HG02852 (cell line): ENCODE measurements around the gene HIP1R.

Experiments
- ATAC-seq: cut with Tn5 transposase; IDR thresholded peaks from one replicate; pipeline ENCODE4 v1.9.1; 2021; ENCODE audit warnings: mild to moderate bottlenecking, moderate library complexity; ENCODE audit not compliant: unreplicated experiment

HIP1R gene

DNA sequence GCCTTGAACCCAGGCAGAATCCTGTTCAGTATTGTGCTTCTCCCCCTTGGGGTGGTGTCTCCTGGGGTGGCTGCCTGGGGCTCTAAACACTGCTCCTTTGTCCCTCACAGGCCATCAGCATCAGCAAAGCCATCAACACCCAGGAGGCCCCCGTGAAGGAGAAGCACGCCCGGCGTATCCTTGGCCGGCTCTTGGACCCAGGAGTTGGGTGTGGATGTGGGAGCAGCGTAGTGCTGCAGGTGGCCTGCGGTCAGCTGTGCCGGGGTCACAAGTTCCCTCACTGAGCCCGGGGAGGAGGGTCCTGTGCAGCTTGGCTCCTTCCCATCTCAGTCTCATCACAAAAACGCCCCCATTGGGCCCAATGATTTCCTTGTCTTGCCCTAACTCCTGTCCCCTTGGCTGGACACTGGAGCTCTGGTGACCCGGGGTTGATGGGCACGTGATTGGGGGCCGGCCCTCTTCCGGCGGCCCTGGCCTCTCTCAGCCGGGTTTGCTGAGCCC is 12.7 kb downstream of the HIP1R start:
- no peak for ATAC-seq

DNA sequence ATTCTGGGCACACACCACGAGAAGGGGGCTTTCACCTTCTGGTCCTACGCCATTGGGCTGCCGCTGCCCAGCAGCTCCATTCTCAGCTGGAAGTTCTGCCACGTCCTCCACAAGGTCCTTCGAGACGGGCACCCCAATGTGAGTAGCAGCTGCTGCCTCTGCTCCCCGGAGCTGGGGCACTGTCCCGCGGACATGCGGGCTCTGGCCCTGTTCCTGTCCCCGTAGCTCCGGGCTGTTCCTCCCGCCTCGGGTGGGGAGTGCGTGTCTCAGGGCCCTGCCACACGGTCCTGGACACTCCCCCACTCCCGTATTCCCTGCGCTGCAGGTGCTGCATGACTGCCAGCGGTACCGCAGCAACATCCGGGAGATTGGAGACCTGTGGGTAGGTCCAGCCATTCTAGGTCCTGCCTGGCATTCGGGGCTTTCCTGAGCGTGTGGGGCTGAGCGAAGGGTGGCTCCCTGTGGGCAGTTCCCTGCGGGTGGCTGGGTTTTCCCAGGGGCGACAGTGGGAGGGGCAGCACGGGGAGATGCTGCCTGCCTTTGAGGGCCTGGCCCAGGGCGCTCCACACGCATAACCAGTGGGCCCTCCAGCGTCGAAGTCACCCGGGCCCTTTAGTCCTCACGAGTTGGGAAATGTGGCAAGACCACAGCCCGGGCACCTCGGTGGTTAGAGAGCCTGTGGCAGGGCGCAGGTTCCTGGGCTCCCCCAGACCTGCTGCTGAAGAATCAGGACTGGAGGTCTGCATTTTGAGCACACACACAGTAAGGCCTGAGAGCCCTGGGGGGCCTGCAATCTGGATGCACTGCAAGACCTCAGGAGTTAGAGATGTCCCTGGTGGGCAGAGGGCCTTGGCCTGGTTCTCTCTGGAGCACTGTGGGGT is 13.5 kb downstream of the HIP1R start:
- ATAC-seq: no peak

DNA sequence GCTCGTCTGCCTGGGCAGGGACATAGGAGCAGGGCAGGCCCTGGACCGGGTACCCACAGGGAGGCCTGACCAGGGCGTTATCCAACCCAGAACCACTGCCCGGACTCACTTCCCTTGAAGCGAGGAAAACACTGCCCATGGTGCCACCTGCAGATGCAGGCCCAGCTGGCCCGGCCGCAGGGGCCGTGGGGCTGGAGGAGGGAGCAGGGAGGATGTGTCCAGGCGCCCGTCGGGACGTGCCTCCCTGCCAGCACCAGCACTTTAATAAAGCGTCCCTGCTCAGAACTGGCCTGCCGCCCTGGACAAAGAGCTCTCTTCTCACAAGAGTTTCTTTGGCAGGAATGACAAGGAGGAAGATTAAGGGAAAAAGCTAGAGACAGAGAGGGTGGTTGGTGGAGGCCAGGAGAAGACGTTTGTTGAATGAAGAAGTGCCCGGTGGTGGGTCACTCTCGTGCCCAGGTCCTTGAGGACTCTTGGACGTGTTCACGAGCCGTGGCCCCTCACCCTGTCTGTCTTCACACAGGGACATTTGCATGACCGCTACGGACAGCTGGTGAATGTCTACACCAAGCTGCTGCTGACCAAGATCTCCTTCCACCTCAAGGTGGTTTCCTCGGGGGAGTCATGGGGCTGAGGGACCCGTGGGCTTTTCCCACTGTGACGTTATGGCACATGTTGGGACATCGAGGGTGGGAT is 14.2 kb downstream of the HIP1R start:
- no peak for ATAC-seq

DNA sequence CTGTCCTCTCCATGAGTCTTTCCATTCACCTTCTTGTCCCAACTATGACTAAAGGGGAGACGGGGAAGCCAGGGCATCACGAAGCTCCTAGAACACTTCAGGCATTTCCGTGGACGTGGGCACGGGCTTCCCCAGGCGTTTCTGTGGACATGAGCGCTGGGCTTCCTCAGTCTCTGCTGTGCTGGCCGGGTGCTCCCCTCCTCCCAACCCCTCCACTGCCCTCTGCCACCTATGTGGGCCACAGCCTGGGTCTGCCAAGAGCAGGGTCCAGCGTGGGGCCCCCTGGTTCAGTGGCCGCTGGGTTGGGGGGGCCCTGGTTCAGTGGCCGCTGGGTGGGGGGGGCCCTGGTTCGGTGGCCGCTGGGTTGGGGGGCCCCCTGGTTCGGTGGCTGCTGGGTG is 14.8 kb downstream of the HIP1R start:
- ATAC-seq: no peak

DNA sequence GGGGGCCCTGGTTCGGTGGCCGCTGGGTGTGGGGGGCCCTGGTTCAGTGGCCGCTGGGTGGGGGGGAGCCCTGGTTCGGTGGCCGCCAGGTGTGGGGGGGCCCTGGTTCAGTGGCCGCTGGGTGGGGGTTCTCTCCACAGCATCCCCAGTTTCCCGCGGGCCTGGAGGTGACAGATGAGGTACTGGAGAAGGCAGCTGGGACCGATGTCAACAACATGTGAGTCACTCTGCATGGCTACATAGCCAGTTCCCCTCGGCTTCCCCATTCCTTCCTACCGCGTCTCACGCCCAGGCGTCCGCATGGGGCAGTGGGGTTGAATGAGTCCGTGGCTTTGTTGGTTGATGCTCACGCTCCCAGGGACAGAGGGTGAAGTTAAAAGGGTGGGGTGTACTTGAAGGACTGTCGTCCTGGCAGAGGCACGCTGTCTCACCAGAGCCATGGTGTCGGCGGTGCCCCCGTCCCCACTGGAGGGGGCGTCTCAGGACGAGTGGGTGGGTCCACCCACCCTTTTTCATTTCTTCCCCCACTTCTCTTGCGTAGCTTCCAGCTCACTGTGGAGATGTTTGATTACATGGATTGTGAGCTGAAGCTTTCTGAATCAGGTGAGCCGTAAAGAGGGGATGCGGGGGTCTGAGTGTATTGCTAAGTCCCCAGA is 15.6 kb downstream of the HIP1R start:
- no peak for ATAC-seq

DNA sequence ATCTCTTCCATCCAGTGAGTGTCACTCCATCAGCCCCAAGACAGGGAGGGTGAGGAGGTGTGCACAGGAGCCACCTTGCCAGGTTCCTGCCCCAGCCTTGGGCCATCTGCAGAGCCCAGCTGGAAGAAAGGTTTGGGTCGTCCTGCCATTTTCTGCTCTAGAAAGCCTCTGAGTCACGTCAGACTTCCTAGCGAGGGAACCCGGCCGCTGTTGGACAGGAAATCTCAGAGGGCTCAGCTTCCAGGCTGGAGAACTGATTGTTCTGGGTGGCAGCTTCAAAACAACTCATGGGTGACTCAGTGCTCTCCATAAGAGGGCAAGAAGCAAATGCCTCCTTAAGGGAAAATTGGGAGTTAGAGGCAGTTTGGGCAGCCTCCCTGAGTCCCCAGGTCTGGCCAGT is 16.6 kb downstream of the HIP1R start:
- ATAC-seq: no peak

DNA sequence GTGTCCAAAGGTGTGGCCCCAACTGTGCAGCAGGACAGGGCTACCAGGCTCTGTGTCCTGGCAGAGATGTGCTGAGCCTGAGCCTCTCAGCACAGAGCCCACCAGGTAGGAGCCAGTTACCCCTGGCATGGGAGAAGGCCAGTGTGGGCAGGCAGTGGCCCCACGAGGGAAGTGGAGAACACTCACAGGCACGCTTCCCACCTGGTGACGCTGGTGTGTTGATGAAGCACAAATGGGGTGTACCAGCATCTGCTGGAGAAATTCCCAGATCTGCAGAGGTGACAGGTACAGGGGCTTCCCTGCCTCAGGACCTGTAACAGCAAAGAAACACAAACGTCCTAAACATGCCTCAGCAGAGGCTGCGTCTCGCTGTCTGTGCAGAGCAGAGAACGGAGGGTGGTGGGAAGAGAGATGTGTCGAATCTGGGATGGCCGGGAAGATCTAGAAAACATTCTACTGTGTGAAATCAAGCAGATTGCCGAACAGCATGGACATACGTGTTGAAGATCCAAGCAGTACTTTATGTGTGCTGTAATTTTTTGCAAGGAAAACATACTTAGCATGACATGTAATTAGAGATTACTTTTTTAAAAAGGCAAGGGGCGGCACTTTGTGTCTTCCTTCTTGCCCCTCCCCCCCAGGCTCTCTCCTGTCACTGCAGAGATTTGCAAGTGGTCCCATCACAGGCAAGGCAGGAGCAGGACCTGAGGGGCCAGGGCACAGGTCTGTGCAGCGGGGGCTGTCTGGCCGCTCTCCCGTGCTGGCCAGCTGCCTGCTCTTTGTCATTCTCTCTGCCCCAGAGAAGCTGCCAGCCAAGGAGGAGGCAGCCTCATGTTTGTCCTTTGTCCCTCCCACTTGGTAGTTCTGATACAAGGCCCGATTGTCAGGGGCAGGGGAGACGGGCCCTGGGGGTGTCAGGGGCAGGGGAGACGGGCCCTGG is 17.3 kb downstream of the HIP1R start:
- no peak for ATAC-seq

DNA sequence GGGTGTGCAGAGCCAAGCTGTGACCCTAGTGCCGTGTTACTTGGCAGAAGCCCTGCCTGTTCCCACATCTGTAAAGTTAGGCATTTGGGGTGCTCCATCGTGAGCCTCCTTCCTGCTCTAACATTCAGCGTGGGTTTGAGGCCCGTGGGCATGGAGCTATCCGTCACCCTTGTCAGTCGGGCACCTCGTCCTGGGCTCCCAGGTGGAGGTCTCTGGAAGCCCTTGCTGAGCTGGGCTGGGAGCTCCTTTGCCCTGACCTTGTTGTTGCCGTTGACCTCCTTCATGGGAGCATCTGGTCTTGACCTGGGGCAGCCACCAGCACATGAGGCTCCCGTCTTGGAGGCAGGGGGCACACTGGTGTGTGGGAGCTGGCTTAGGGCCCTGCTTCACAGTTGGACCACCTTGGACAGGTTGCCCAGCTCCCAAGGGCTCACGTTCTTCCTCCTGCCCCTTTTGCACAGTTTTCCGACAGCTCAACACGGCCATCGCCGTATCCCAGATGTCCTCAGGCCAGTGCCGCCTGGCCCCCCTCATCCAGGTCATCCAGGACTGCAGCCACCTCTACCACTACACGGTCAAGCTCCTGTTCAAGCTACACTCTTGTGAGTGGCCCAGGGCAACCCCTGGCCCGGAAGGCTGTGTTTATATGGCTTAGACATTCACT is 18.5 kb downstream of the HIP1R start:
- ATAC-seq: no peak

DNA sequence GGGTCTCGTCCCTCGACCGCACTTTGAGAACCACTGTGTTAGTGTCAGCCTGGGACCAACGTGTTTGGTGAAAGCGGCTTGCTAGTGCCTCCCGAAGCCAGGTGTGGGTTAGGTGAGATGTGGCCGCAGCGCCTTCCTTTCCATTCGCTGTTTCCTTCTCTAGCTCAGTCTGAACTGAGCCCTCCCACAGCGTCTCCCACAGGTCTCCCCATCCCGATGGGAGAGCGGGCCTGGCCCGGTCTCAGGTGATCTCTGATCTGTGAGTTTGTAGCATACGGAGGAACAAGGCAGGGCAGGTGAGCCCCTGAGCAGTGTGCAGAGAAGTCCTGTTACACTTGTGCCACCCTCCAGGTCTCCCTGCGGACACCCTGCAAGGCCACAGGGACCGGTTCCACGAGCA is 19.3 kb downstream of the HIP1R start:
- ATAC-seq: no peak

DNA sequence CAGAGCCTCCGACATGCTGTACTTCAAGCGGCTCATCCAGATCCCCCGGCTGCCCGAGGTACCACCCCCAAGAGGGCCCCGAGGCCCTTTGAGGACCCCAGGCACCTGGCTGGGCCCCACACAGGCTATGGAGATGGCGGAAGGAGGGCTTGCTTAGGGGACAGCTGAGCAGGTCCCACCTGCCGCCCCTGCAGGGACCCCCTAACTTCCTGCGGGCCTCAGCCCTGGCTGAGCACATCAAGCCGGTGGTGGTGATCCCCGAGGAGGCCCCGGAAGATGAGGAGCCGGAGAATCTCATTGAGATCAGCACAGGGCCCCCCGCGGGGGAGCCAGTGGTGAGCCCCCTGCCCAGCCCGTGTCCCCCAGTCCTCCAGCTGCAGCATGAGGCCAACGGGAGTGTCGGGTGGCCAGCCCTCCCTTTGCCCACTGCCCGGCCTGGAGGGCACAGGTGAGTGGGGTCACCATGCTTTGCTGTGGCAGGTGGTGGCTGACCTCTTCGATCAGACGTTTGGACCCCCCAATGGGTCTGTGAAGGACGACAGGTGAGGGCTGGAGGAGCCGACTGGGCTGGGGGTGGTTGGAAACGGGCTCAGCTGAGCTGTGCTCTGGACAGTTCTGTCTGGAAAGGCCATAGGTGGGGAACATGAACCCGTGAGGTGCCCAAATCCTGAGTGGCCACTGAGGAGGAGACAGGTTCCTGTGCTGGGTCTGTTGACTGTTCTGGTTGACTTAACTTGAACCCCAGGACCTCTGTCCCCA is 20.0 kb downstream of the HIP1R start:
- no peak for ATAC-seq

DNA sequence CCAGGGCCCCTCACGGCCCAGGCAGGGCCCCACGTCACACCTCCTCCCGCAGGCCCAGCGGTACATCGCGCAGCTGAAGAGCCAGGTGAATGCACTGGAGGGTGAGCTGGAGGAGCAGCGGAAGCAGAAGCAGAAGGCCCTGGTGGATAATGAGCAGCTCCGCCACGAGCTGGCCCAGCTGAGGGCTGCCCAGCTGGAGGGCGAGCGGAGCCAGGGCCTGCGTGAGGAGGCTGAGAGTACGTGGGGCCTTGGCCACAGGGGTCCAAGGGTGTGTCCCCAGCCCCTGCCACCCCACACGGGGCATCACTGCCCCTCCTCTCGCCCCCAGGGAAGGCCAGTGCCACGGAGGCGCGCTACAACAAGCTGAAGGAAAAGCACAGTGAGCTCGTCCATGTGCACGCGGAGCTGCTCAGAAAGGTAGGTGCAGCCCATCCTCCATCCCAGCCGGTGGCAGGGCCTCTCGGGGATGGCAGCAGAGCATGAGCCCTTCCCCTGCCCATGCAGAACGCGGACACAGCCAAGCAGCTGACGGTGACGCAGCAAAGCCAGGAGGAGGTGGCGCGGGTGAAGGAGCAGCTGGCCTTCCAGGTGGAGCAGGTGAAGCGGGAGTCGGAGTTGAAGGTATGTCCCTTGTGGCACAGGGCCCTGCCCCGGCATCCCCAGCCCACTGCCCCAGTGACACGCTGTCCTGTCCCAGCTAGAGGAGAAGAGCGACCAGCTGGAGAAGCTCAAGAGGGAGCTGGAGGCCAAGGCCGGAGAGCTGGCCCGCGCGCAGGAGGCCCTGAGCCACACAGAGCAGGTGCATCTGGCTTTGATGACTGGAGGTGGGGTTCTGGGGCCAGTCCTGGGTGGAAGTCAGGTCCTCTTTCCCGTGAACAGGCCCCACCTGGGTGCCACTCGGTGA is 20.9 kb downstream of the HIP1R start:
- ATAC-seq: no peak

DNA sequence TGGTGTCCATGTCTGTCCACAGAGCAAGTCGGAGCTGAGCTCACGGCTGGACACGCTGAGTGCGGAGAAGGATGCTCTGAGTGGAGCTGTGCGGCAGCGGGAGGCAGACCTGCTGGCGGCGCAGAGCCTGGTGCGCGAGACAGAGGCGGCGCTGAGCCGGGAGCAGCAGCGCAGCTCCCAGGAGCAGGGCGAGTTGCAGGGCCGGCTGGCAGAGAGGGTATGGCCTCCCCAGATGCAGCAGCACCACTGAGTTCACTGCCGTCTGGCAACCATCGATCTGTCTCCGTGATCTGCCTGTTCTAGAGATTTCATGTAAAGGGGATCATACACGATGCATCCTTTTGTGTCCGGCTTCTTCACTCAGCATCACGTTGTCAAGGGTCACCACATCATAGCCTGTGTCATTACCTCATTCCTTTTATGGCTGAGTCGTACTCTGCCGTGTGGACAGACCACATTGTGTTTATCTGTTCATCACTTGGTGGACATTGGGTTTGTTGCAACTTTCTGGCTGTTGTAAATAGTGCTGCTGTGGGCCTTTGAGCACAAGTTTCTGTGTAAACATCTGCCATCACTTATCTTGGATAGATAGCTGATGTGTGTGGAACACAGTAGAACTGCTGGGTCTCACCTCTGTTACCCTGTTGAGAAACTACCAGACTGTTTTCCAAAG is 21.9 kb downstream of the HIP1R start:
- no peak for ATAC-seq

DNA sequence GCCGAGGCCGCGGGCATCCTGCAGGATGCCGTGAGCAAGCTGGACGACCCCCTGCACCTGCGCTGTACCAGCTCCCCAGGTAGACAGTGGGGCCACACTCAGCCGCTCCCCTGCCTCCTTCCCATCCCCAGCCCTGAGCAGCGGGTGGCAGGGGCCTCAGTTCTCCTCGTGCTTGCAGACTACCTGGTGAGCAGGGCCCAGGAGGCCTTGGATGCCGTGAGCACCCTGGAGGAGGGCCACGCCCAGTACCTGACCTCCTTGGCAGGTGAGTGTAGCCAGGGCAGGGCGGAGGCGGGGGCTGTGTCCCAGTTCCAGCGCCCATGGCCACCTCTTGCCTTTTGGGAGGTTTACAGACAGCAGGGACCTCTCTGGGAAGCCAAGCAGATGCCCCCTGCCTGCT is 22.9 kb downstream of the HIP1R start:
- ATAC-seq: no peak

DNA sequence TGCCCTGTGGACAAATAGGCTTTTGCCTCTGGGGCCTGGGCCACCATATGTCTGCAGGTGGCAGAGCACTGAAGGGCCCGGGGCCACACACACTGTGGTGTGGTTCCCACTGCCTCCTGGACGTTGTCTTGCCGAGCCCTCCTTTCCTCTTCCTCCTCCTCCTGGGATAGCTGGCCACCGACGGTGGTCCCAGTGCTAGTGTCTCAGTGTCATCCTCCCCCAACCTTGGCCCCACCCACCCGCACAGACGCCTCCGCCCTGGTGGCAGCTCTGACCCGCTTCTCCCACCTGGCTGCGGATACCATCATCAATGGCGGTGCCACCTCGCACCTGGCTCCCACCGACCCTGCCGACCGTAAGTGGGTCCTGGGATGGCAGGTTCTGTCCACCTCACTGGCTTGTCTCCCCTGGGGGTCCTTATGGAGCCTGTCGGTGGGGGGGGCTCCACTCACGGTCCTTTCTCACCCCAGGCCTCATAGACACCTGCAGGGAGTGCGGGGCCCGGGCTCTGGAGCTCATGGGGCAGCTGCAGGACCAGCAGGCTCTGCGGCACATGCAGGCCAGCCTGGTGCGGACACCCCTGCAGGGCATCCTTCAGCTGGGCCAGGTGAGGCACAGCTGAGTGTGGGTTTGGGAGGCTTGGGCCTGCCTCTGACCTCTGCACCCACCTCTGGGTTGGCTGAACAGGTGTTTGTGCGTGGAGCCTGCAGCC is 23.5 kb downstream of the HIP1R start:
- no peak for ATAC-seq

DNA sequence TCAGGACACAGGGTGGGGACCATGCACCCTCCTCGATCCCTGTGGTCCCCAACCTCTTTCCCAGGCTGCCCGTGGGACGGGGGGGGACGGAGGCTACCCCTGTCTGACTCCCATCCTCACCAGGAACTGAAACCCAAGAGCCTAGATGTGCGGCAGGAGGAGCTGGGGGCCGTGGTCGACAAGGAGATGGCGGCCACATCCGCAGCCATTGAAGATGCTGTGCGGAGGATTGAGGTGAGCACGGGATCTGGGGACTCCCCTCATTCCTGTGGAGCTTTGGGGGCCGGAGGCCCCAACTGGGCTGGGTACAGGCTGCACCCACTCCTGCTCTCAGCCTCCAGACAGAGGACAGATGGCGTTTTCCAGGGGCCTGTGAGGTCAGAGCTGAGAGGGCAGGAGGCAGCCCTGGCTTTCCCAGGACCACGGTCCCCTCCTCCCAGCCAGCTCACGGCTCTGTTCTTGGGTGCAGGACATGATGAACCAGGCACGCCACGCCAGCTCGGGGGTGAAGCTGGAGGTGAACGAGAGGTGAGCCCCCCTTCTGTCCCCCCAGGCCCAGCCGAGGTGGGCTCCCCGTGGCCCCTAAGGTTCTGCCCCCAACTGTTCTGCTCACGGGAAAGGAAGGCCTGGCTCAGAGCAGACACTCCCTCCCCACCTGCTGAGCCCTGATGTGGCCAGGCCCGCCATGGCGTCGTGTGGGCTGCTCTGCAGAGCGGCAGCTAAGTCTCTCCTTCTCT is 24.2 kb downstream of the HIP1R start:
- no peak for ATAC-seq

DNA sequence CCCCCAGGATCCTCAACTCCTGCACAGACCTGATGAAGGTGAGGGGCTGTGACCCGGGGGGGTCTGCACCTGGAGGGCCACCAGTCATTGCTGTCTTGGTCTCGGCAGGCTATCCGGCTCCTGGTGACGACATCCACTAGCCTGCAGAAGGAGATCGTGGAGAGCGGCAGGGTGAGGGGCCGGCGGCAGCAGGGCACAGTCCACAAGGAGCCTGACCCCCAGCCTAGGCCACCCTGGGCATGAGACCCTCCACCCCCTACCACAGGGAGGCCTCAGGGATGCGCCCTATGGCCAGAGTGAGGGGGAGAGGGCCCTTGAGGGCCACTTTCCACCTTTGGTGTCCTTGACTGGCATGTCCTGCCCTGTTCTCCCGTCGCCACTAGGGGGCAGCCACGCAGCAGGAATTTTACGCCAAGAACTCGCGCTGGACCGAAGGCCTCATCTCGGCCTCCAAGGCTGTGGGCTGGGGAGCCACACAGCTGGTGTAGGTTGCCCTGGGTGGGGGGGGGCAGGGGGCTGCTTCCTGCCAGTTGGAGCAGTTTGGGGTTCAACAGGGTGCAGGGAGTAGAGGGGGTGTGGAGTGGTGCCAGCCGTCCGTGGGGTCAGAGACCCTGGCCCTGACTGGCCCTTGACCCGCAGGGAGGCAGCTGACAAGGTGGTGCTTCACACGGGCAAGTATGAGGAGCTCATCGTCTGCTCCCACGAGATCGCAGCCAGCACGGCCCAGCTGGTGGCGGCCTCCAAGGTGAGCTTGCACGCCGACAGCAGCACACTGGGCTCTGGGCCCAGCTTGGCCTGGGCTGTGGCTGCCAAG is 25.0 kb downstream of the HIP1R start:
- ATAC-seq: peak; percentile 50
